ENCODE data around the gene PRPF40A. TPM values are rescaled to one million over a fixed set of nuclear protein-coding genes. Genes with fewer than 3 reads are reported as not detected.

The PRPF40A gene
- total and polyA plus RNA-seq, 2 of the 13 experiments (the other 11 are each of a cell fraction or from before 2014, with no cell fraction given), result 146 to 207 TPM

DNA sequence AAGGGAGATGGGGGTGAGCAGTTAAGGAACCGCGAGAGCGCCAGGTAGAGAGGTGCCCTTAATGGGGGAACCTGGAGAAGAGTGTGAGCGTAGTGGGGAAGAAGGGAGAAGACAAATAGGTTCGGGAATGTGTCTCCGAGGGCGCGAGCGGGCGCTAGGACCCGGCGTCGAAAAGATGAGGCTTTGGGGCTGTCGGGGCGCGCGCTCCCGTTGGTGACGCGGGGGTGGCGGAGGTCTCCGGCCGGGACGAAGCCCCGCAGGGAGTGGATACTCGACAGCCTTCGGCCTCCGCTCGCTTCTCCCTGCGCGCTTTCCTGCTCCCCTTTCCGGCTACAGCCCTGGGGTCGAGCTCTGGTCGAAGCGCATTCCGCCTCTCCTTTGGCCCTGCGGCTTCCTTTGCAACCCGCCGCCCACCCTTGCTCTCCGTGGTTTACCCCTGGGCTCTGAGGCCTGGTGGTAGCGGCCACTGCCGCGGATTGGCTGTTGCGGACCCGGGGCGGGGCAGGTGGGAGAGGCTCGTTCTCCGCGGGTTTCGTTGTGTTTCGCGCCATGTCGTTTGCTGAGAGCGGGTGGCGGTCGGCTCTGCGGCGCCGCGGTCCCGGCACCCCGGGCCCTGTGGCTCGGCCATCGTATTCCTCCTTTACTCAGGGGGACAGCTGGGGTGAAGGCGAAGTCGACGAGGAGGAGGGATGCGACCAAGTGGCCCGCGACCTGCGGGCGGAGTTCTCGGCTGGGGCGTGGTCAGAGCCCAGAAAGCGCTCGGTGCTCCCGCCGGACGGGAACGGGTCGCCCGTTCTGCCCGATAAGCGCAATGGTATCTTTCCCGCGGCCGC, 1.0 kb upstream of the PRPF40A start, which contains the start of gene ARL6IP6 (continued):
- TF ChIP-seq, protein P1, sequence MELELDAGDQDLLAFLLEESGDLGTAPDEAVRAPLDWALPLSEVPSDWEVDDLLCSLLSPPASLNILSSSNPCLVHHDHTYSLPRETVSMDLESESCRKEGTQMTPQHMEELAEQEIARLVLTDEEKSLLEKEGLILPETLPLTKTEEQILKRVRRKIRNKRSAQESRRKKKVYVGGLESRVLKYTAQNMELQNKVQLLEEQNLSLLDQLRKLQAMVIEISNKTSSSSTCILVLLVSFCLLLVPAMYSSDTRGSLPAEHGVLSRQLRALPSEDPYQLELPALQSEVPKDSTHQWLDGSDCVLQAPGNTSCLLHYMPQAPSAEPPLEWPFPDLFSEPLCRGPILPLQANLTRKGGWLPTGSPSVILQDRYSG (CRISPR knock-in tag; IDR thresholded peaks at IDR 0.05), result no peak
- TF ChIP-seq ADNP (CRISPR knock-in tag; IDR thresholded peaks at IDR 0.05) (no peak), ARNT2 (CRISPR knock-in tag; IDR thresholded peaks at IDR 0.05; ENCODE audit: low read depth) (peak; percentile 67), PRMT3 (CRISPR knock-in tag; IDR thresholded peaks at IDR 0.05; ENCODE audit: borderline replicate concordance, low read depth) (0 out of 2 replicates have a peak, but pooled peaks have one; percentile 96), SP140L (CRISPR knock-in tag; IDR thresholded peaks at IDR 0.05; ENCODE audit: borderline replicate concordance) (no peak), REL (CRISPR knock-in tag; conservative IDR thresholded peaks at IDR 0.05) (peak; percentile 90), ZBTB21 (CRISPR knock-in tag; IDR thresholded peaks at IDR 0.05) (no peak), ZBTB43 (CRISPR knock-in tag; conservative IDR thresholded peaks at IDR 0.05) (peak; percentile 64; the same call in 1 of the 2 replicates), MAFK (conservative IDR thresholded peaks at IDR 0.05 in 1 of 2, IDR thresholded peaks at IDR 0.05 in 1 of 2; ENCODE audit: low read length in 2 of 2) (no peak), ZNF598 (CRISPR knock-in tag; IDR thresholded peaks at IDR 0.05; ENCODE audit: borderline replicate concordance) (peak; percentile 96; the same call in 1 of the 2 replicates), ZNF17 (CRISPR knock-in tag; IDR thresholded peaks at IDR 0.05) (no peak), ZNF761 (CRISPR knock-in tag; conservative IDR thresholded peaks at IDR 0.05) (peak; percentile 37; the same call in 1 of the 2 replicates), ZBTB8A (CRISPR knock-in tag; IDR thresholded peaks at IDR 0.05; ENCODE audit: borderline replicate concordance, low read depth) (no peak), ZNF570 (CRISPR knock-in tag; IDR thresholded peaks at IDR 0.05; ENCODE audit: borderline replicate concordance) (peak; percentile 84; the same call in 1 of the 2 replicates), JUN (CRISPR knock-in tag; IDR thresholded peaks at IDR 0.05) (no peak; the same call in none of the 2 replicates), NR2C2 (CRISPR knock-in tag; IDR thresholded peaks at IDR 0.05; ENCODE audit: borderline replicate concordance) (no peak), SP5 (CRISPR knock-in tag; IDR thresholded peaks at IDR 0.05; ENCODE audit: borderline replicate concordance, low read depth) (peak; percentile 94), ZNF446 (CRISPR knock-in tag; IDR thresholded peaks at IDR 0.05) (peak; percentile 90), ZNF564 (CRISPR knock-in tag; IDR thresholded peaks at IDR 0.05) (peak; percentile 91), KLF16 (CRISPR knock-in tag; IDR thresholded peaks at IDR 0.05) (peak in 1 of 2 experiments; percentile 1; a peak in 1 of 4 replicates), ZNF234 (CRISPR knock-in tag; conservative IDR thresholded peaks at IDR 0.05) (0 out of 2 replicates have a peak, but pooled peaks have one; percentile 76), MBNL3 (CRISPR knock-in tag; conservative IDR thresholded peaks at IDR 0.05) (no peak), SNAI1 (CRISPR knock-in tag; IDR thresholded peaks at IDR 0.05; ENCODE audit: borderline replicate concordance) (peak; percentile 99), NAIF1 (CRISPR knock-in tag; IDR thresholded peaks at IDR 0.05; ENCODE audit: borderline replicate concordance) (peak; percentile 65), MXD4 (CRISPR knock-in tag; IDR thresholded peaks at IDR 0.05) (peak; percentile 27; the same call in 1 of the 2 replicates), SMARCE1 (IDR thresholded peaks at IDR 0.05; ENCODE audit: borderline replicate concordance) (no peak), SOX6 (IDR thresholded peaks at IDR 0.05) (no peak), SOX6 (CRISPR knock-in tag; IDR thresholded peaks at IDR 0.05) (peak; percentile 74), KAT7 (CRISPR knock-in tag; IDR thresholded peaks at IDR 0.05; ENCODE audit: borderline replicate concordance) (peak; percentile 81; the same call in 1 of the 2 replicates)

Measured in HepG2 (cell line).